ENCODE data around the gene FOCAD.

GRCh38 chr9:20671635-20672034, 12.4 kb upstream of the FOCAD start:
- TF ChIP-seq CTCF (IDR thresholded peaks at IDR 0.05; ENCODE audit: low read depth, low read length, poor library complexity, severe bottlenecking) (no peak), EZH2phosphoT487 (IDR thresholded peaks at IDR 0.05; ENCODE audit: borderline replicate concordance, low read length) (no peak)

Data from DOHH2 (cell line).